Peyer's patch (tissue), 4 donors: ENCODE measurements around the gene TRIM56. TPM values are rescaled to one million over a fixed set of nuclear protein-coding genes. Genes with fewer than 3 reads are reported as not detected.
A peak's percentile ranks its signal among the peaks of the same experiment; 100 is the strongest.

ENCODE experiments used
- DNase-seq, 3 donors: peaks; one replicate each; pipeline ENCODE4 v3.0.0-alpha.2; 2017 to 2019
- H3K27ac ChIP-seq, 4 donors: fragments of 200-600 bp; sonication (generic); one replicate each; pipeline ENCODE4 v1.5.1; 2016 to 2019
- H3K27me3 ChIP-seq, 2 donors: fragments of 200-600 bp; sonication (generic); one replicate each; pipeline ENCODE4 v1.5.1; 2019
- H3K36me3 ChIP-seq, 3 donors: fragments of 200-600 bp; sonication (generic); one replicate each; pipeline ENCODE4 v1.5.1; 2016 to 2019
- H3K4me1 ChIP-seq, 4 donors: fragments of 200-600 bp; sonication (generic); one replicate each; pipeline ENCODE4 v1.5.1; 2016 to 2019
- H3K4me3 ChIP-seq, 4 donors: fragments of 200-600 bp; sonication (generic); 1 replicate in 3 of 4; 2 replicates in 1 of 4; pipeline ENCODE4 v1.5.1; 2016 to 2019; ENCODE audit warnings: mild to moderate bottlenecking in 1 of 4
- H3K9me3 ChIP-seq, 4 donors: fragments of 200-600 bp; sonication (generic); one replicate each; pipeline ENCODE4 v1.5.1; 2016 to 2019; ENCODE audit warnings: mild to moderate bottlenecking in 1 of 4
- CTCF ChIP-seq, 6 experiments: fragments of 450-650 bp in 4 of 6; fragments of 200-600 bp in 2 of 6; sonication (generic) in 1 of 6; IDR thresholded peaks; one replicate each; pipeline ENCODE4 v1.5.1; 2017 to 2019; ENCODE audit warnings: antibody characterized with exemption in 6 of 6, mild to moderate bottlenecking in 3 of 6, moderate library complexity in 1 of 6
- POLR2A ChIP-seq, 2 donors: fragments of 450-650 bp; IDR thresholded peaks; one replicate each; pipeline ENCODE4 v1.5.1; 2017; ENCODE audit warnings: antibody characterized with exemption in 2 of 2, mild to moderate bottlenecking in 2 of 2, moderate library complexity in 2 of 2
- total RNA-seq, 4 donors: library from RNA; depleted of rRNA; stranded (reverse); fragments of >200 nt; gene quantifications; one replicate each; pipeline ENCODE4 v1.1.0, GENCODE V29; 2016

Gene TRIM56
- total RNA-seq, 4 donors from 2014 or later = 19.4 to 43.7 (median 38.3) TPM

- Histone ChIP-seq H3K27ac (no peak overlapping the region), H3K9me3 (no peaks in the 10 kb centered on the region), H3K4me3 (no peak overlapping the region), H3K4me1 (peaks cover 0 to 26% (median 0%) of the 10 kb centered on the region in 4 donors), H3K27me3 (no peaks in the 10 kb centered on the region), H3K36me3 (peaks cover 0 to 4% (median 0%) of the 10 kb centered on the region in 3 donors)
- DNase-seq = peak in 2 of 3 donors; percentile 64 to 70
- TF ChIP-seq POLR2A (IDR thresholded peaks at IDR 0.05) (no peak), CTCF (IDR thresholded peaks at IDR 0.05) (peak in 5 of 6 experiments; percentile 13 to 55 (median 48))
These were observed 9.6 kb downstream of the TRIM56 start for GRCh38 chr7:101094791-101095375.

GRCh38 chr7:101096331-101096956, 11.2 kb downstream of the TRIM56 start:
- peaks cover 0 to 33% (median 0%) of the 10 kb centered on the region in 4 donors for H3K4me1 ChIP-seq
- H3K9me3 ChIP-seq = no peaks in the 10 kb centered on the region
- DNase-seq = no peak
- no peak overlapping the region for H3K4me3 ChIP-seq
- TF ChIP-seq CTCF (IDR thresholded peaks at IDR 0.05) = no peak
- TF ChIP-seq POLR2A (IDR thresholded peaks at IDR 0.05) = no peak
- H3K36me3 ChIP-seq = no peaks in the 10 kb centered on the region
- no peaks in the 10 kb centered on the region for H3K27me3 ChIP-seq
- H3K27ac ChIP-seq = no peak overlapping the region

GRCh38 chr7:101096957-101097347, 11.7 kb downstream of the TRIM56 start:
- Histone ChIP-seq H3K36me3 (no peaks in the 10 kb centered on the region), H3K27me3 (no peaks in the 10 kb centered on the region), H3K4me1 (peaks cover 0 to 33% (median 0%) of the 10 kb centered on the region in 4 donors), H3K27ac (no peak overlapping the region), H3K9me3 (no peaks in the 10 kb centered on the region), H3K4me3 (no peak overlapping the region)
- DNase-seq = no peak
- TF ChIP-seq POLR2A (IDR thresholded peaks at IDR 0.05) (no peak), CTCF (IDR thresholded peaks at IDR 0.05) (no peak)

GRCh38 chr7:101097561-101097960, 12.3 kb downstream of the TRIM56 start:
- no peaks in the 10 kb centered on the region for H3K36me3 ChIP-seq
- H3K4me3 ChIP-seq = no peak overlapping the region
- DNase-seq = no peak
- no peak overlapping the region for H3K27ac ChIP-seq
- H3K9me3 ChIP-seq = no peaks in the 10 kb centered on the region
- no peaks in the 10 kb centered on the region for H3K27me3 ChIP-seq
- H3K4me1 ChIP-seq = peaks cover 0 to 33% (median 0%) of the 10 kb centered on the region in 4 donors
- no peak for TF ChIP-seq CTCF (IDR thresholded peaks at IDR 0.05)
- no peak for TF ChIP-seq POLR2A (IDR thresholded peaks at IDR 0.05)

- no peaks in the 10 kb centered on the region for H3K27me3 ChIP-seq
- no peak overlapping the region for H3K4me3 ChIP-seq
- H3K27ac ChIP-seq = peak overlapping the region; percentile 26 to 68 (median 40)
- H3K36me3 ChIP-seq = no peaks in the 10 kb centered on the region
- TF ChIP-seq CTCF (IDR thresholded peaks at IDR 0.05) = no peak
- no peak for TF ChIP-seq POLR2A (IDR thresholded peaks at IDR 0.05)
- peaks cover 0 to 28% (median 0%) of the 10 kb centered on the region in 4 donors for H3K4me1 ChIP-seq
- no peaks in the 10 kb centered on the region for H3K9me3 ChIP-seq
- DNase-seq = peak; percentile 47 to 92 (median 84)
These were observed 14.9 kb downstream of the TRIM56 start for GRCh38 chr7:101099969-101100781.
